ENCODE data around the gene FETUB.
"Not testable (repeated sequence)": the region's sequence is repeated elsewhere in the genome, so short reads cannot be mapped to it uniquely, and the experiment has no call there.

DNA sequence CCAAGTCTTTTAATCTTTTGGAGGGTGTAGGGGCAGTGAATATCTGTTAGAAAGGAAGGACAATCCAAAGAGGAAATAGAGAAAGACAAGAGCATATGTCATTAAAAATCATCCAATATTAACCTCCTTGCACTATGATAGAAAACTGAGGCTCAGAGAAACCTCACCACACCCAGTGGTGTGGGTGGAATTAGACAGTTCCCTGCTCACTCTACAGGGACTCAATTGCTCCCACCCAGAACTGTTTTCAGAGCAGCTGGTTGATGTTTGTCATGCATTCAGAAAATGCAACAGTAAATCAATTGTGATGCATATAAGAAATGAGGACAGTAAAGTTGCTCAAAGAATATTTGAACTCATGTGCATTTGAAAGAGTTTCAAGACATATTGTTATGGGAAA lies 62.3 kb downstream of the FETUB start:
- TF ChIP-seq CTCF, POLR2A, EP300 (IDR thresholded peaks at IDR 0.05): not testable (repeated sequence)

All from ovary (tissue), 3 donors.